ENCODE measurements around the gene OR4A47. TPM values are rescaled to one million over a fixed set of nuclear protein-coding genes. Genes with fewer than 3 reads are reported as not detected.
"Not testable (repeated sequence)": the region's sequence is repeated elsewhere in the genome, so short reads cannot be mapped to it uniquely, and the experiment has no call there.

OR4A47 gene, protein sequence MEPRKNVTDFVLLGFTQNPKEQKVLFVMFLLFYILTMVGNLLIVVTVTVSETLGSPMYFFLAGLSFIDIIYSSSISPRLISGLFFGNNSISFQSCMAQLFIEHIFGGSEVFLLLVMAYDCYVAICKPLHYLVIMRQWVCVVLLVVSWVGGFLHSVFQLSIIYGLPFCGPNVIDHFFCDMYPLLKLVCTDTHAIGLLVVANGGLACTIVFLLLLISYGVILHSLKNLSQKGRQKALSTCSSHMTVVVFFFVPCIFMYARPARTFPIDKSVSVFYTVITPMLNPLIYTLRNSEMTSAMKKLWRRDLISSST
- not detected for total RNA-seq

DNA sequence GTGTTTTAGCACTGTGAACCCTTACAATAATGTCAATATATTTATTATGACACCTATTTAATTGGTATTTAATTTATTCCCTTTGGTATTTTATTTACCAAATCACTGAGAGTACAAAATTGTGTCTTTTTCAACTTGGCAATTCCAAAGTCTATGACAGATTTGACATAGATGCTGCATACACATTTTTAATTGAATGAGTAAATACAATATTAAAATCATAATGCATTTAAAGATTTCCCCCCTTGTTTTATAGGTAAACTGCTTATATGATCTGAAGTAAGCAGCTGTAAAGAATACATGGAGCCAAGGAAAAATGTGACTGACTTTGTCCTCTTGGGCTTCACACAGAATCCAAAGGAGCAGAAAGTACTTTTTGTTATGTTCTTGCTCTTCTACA, at the start of gene OR4A47:
OR4A47 (plus strand) TSS at position 301 of the 400 bp plus-strand sequence; CDS start at position 301, 0 bp downstream.
- not testable (repeated sequence) for DNase-seq

DNA sequence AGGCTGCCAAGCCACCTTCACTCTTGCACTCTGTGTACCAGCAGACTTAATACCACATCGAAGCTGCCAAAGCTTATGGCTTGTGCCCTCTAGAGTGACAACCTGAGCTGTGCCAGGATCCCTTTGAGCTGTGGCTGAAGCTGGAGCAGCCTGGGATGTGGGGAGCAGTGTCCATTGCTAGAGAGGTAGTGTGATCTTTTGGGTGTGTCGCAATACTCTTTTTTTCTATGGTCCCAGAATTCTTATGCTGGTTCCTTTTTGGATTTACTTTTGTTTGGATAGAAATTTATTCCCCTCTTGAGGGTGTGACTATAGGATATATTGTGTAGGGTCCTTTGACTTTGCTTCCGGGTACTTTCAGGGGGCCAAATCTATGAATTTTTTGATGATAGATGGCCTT, 32.7 kb upstream of the OR4A47 start:
- DNase-seq = not testable (repeated sequence)

DNA sequence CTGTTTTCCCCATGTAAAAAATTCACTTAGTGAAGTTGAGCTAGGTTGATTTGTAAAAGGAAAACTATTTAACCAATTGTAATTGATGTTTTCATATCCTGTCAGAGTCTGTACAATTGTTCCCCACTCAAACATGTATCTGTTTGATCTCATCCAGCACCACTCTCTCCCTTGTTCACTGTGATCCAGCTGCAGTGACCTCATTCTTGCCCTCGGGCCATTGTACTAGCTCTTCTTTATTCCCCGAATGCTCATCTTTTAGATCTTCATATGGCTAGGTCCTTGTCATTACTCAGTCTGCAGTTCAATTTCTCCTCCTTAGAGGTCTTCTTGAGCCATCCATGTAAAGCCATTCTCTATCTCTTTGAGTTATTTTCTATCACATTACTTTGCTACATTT, 14.6 kb upstream of the OR4A47 start:
- not testable (repeated sequence) for DNase-seq

DNA sequence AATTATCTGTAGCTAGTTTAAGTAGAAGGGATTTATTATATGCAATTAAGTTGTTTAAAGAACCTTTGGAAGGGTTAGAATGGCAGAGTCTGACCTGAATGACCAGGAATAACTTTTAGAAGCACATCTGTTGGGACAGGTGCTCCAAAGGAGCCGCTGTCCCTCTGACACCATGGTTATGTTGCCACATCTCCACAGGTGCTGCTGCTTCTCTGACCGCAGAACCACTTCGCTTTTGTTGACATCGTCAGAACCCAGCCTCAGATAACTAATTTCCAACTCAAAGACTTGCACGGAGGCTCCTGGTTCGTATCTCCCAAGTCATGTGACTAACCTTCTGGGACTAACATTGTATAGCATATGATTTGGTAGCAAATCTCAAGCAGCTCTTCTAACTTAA, 13.9 kb upstream of the OR4A47 start:
- not testable (repeated sequence) for DNase-seq

DNA sequence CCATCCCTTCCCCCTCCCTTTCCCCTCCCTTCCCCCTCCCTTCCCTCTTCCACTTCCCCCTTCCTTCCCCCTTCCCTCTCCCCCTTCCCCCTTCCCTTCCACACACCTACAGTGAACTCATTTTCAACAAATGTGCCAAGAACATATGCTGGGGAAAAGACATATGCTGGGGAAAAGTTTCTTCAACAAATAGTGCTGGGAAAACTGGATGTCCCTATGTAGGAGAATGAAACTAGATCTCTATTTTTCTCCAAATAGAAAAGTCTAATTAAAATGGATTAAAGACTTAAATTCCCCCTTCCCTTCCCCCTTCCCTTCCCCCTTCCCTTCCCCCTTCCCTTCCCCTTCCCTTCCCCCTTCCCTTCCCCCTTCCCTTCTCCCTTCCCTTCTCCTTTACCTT, 17.6 kb downstream of the OR4A47 start:
- DNase-seq = not testable (repeated sequence)

DNA sequence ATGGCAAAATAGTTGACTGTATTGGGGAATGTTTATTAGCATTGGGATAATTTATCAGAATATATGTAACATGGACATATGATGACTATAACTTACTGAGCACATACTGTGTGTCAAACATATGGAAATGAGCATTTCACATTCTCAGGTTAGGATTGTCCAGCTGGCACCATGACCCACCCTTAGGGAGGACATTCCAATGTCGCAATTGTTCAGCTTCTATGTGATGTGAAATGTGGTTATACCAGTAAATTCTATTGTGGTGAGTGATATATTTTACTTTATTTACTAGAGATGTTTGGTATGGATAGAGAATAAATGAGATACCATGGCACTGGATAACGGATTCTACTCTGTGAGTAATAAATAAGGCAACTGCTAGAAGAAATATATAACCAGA, 50.4 kb downstream of the OR4A47 start:
- DNase-seq = no peak

All from effector CD4-positive, alpha-beta T cell (primary cell).